HEK293T (cell line): Measurements from ENCODE around the gene CYREN.

ENCODE experiments used
- BHLHE40 ChIP-seq: fragments of 450-650 bp; IDR thresholded peaks from 2 replicates; pipeline ENCODE4 v1.6.1; 2016; ENCODE audit warnings: mild to moderate bottlenecking, moderate library complexity, borderline replicate concordance
- ELF4 ChIP-seq: fragments of 450-650 bp; IDR thresholded peaks from 2 replicates; pipeline ENCODE4 v1.6.1; 2017; ENCODE audit warnings: antibody characterized with exemption
- FOXA1 ChIP-seq: fragments of 450-650 bp; IDR thresholded peaks from 2 replicates; pipeline ENCODE4 v1.6.1; 2016; ENCODE audit warnings: mild to moderate bottlenecking
- FOXK2 ChIP-seq: fragments of 450-650 bp; IDR thresholded peaks from 2 replicates; pipeline ENCODE4 v1.6.1; 2016; ENCODE audit warnings: mild to moderate bottlenecking
- FOXM1 ChIP-seq: fragments of 450-650 bp; IDR thresholded peaks from 2 replicates; pipeline ENCODE4 v1.6.1; 2017; ENCODE audit warnings: mild to moderate bottlenecking, borderline replicate concordance
- HDGF ChIP-seq: fragments of 450-650 bp; IDR thresholded peaks from 2 replicates; pipeline ENCODE4 v1.6.1; 2017; ENCODE audit warnings: antibody characterized with exemption, borderline replicate concordance
- L3MBTL2 ChIP-seq: fragments of 450-650 bp; conservative IDR thresholded peaks from 2 replicates; pipeline ENCODE4 v1.6.1; 2016; ENCODE audit warnings: mild to moderate bottlenecking
- LEF1 ChIP-seq: fragments of 450-650 bp; IDR thresholded peaks from 2 replicates; pipeline ENCODE4 v1.6.1; 2017; ENCODE audit warnings: mild to moderate bottlenecking, borderline replicate concordance
- NFRKB ChIP-seq: fragments of 450-650 bp; IDR thresholded peaks from 2 replicates; pipeline ENCODE4 v1.6.1; 2016; ENCODE audit warnings: mild to moderate bottlenecking, moderate library complexity
- PKNOX1 ChIP-seq: fragments of 450-650 bp; IDR thresholded peaks from 2 replicates; pipeline ENCODE4 v1.6.1; 2016
- SP1 ChIP-seq: fragments of 450-650 bp; IDR thresholded peaks from 2 replicates; pipeline ENCODE4 v1.6.1; 2017
- SUZ12 ChIP-seq: fragments of 450-650 bp; IDR thresholded peaks from 2 replicates; pipeline ENCODE4 v1.6.1; 2016; ENCODE audit warnings: mild to moderate bottlenecking
- TARDBP ChIP-seq: fragments of 450-650 bp; IDR thresholded peaks from 2 replicates; pipeline ENCODE4 v1.6.1; 2016
- ZNF384 ChIP-seq: fragments of 450-650 bp; IDR thresholded peaks from 2 replicates; pipeline ENCODE4 v1.6.1; 2016

GRCh38 chr7:135192914-135193536, 22.5 kb upstream of the CYREN start:
- TF ChIP-seq TARDBP (no peak), FOXK2 (no peak), NFRKB (no peak), FOXM1 (no peak), HDGF (no peak), SP1 (no peak), ZNF384 (no peak), FOXA1 (no peak), ELF4 (no peak), SUZ12 (no peak), PKNOX1 (no peak), BHLHE40 (no peak), L3MBTL2 (no peak), LEF1 (no peak)
